Amniotic stem cell (primary cell): ENCODE results near the gene S100A2.
"Not testable (repeated sequence)": the region's sequence is repeated elsewhere in the genome, so short reads cannot be mapped to it uniquely, and the experiment has no call there.

ENCODE experiments used
- DNase-seq: peaks from one replicate; lab custom pipeline; 2025; lab: John Stamatoyannopoulos, UW

The S100A2 gene

DNA sequence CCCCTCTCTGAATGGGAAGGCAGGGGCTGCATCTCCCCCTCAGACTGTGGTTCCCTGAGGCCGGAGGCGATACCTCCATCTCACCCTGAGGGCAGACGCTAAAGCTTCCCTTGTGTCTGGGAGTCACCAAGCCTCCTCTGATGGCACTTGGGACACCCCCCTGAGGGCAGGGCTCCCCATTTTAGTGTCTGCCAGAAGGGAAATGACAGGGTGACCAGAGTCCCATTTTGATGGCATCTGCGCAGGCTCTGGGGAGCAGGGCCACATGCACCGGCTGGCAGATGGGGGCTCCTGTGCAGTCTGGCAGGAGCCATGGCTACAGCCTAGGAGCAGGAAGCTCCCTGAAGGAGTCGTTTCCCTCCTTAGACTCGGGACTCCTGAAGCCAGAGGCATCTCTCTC, 1.7 kb downstream of the S100A2 start:
- no peak for DNase-seq

DNA sequence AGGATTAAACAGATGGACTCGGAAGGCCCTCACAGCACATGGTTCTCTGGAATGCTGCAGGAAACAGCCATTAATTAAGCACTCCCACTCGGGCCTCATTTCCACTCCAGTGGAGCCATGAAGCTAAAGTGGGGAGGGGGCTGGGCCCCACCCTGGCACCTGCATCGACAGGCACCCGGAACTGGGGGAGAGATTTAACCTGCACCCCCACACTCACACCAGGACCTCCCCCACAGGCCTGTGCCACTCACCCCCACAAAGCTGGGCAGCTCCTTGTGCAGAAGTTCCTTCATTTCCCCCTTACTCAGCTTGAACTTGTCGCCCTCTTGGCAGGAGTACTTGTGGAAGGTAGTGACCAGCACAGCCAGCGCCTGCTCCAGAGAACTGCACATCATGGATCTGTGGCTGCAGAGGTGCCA, 2.2 kb downstream of the S100A2 start:
- DNase-seq: no peak

DNA sequence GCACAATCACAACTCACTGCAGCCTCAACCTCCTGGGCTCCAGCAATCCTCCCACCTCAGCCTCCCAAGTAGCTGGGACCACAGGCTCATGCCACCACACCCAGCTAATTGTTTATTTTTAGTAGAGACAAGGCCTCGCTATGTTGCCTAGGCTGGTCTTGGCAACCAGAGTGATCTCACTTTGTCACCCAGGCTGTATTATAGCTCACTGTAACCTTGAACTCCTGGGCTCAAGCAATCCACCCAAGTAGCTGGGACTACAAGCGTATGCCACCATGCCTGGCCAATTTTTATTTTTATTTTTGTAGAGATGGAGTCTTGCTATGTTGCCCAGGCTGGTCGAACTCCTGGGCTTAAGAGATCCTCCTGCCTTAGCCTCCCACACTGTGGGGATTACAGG, 3.6 kb downstream of the S100A2 start:
- not testable (repeated sequence) for DNase-seq

DNA sequence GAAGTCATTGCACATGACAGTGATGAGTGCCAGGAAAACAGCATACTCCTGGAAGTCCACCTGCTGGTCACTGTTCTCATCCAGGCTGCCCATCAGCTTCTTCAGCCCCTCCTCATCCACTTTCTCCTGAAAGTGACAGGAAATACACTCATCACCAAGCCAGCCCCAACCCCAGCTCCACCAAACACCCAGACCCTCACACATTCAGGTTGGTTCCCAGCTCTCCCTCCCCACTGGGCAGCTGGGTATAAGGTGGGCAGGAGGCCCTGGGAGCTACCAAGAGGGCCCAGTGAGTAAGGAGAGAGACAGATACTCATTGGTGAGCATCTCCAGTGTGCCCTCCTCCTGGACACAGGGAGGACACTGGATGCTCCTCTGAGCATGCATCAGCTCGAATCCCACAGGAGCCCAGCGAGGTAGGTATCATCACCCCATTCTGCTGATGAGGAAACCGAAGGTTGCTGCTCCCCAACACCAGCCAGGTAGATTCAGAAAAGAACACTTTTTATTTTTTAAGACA, 4.1 kb downstream of the S100A2 start:
- DNase-seq: no peak

DNA sequence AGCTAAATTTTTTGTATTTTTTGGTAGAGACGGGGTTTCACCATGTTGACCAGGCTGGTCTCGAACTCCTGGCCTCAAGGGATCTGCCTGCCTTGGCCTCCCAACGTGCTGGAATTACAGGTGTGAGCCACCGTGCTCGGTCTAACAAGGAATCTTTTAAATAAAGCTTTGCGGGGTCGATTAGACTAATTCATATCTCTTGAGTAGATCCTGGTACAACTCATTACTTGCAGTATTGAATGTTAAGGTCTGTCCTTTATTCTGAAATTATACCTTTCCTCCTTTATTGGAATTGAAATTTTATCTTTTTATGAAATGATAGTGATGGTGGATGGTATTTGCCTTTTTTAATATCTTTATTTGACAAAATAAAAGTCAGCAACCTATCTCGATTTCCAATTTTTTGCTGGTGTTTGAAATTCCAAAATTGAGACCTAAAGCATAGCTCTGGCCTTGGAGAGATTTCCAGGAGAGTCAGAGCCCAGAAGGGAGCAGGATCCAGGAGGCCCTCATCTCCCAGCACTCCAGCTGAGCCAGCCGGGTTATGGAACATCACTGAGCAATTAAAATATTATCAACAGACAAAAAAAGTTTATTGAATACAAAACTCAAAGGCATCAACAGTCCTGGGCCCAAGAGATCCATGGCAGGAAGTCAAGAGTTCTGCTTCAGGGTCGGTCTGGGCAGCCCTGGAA, 4.7 kb downstream of the S100A2 start:
- DNase-seq: no peak

DNA sequence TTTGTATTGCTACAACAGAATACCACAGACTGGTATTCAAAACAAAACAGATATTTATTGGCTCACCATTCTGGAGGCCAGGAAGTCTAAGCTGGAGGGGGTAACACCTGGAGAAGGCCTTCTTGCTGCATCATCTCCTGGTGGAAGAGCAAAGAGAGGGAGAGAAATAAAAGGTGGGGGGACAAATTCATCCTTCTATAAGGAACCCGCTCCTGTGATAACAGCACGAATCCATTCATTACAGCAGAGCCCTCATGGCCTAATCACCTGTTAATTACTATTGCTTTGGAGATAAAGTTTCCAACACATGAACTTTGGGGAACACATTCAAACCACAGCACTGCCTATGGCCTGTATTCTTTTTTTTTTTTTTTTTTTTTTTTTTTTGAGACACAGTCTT, 5.4 kb downstream of the S100A2 start:
- no peak for DNase-seq

DNA sequence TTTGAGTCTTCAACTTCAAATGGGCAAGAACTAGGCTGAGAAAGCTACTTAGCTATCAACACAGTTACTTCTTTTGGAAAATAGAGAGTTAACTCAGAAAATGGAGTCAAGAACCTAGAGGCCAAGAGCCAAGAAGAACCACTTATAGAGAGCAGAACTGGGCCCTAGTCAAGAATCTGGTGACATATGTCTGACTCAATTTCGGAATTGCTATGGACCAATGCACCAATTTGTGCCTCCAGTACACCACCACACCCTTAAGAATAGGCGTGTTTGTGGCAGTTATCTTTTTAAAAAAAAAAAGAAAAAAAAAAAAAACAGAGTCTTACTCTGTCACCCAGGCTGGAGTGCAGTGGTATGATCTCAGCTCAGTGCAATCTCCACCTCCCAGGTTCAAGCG, 7.8 kb downstream of the S100A2 start:
- DNase-seq: no peak

DNA sequence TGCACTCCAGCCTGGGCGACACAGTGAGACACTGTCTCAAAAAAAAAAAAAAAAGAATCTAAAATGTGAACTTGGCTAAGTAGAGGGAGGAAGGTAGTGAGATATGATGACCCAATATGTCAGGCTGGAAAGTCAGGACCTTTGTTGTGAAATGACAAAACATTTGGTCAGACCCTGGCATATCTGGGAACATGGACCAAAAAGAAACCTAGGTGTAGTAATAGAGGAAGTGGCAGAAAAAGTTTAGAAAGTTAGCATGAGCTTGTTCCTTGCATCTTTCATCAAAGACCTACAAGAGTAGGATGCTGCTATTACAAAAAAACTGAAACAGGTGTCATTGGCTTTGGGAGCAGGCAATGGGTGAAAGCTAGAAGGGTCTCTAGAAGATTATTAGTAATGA, 9.3 kb downstream of the S100A2 start:
- no peak for DNase-seq

DNA sequence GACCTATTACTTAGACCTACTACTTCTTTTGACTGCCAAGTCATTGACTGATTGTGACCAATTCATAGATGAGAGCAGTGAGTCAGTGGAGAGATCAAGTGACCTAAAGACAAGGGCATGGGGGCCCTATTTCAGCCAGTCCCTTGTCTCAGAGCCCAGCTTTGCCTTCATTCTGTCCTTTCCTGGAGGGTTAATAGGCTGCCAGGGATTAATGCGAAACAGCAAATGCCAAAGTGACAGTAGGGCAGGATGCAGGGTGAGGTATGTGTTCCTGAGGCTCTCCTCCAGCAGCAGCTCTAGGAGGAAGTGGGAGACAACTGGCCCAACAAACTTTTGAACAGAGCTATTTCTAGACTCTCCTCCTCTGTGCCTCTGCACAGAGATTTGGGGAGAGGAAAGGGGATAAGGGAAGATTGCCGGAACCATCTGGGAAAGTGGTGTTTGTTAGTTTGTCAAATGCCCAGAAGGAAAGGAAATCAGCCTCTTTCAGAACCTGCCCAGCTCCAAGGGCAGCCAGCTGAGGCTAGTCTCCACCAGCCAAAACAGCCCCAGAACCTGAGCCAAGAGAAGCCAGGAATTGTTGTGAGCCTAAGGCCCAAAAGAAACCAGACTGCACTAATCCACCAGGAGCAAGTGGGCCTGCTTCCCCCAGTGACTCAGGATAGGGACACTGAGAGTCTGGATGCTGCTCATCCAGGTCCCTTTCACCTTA, 11.7 kb downstream of the S100A2 start:
- DNase-seq: no peak

DNA sequence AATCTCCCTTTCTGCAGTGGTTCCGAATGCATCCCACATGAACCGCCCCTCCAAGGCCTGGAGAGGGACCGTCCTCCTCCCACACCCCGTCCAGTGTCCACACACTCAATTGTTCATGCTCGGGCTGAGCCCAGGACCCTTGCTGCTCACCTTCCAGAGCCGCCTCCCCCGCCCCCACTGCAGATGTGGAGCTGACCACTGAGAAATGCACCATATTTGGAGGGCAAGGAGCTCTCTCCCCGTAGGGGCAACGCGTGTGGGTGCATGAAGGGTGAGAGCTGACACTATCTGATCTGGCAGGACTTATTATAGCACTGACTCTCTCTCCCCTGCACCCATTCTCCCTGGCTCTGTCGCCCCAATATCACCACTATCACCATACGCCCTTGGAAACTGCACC, 12.5 kb downstream of the S100A2 start:
- DNase-seq: no peak

DNA sequence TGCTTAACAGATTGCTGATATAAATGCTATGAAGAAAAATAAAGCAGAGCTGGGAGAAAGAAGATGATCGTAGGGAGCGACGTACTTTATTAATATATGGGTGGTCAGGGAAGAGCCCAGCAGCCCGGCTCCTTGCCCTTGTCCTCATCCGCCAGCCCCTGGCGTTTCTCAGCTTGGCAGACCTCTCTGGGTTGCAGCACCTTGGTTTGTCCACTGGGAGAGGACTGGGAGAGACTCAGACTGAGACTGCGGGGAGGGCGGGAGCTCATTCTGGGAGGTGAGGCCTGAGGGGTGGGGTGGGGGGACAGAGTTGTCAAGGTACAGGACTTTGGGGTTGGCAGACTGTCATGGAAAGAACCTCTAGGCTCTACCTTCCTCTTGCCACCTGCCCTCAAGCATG, 13.3 kb downstream of the S100A2 start:
- no peak for DNase-seq

DNA sequence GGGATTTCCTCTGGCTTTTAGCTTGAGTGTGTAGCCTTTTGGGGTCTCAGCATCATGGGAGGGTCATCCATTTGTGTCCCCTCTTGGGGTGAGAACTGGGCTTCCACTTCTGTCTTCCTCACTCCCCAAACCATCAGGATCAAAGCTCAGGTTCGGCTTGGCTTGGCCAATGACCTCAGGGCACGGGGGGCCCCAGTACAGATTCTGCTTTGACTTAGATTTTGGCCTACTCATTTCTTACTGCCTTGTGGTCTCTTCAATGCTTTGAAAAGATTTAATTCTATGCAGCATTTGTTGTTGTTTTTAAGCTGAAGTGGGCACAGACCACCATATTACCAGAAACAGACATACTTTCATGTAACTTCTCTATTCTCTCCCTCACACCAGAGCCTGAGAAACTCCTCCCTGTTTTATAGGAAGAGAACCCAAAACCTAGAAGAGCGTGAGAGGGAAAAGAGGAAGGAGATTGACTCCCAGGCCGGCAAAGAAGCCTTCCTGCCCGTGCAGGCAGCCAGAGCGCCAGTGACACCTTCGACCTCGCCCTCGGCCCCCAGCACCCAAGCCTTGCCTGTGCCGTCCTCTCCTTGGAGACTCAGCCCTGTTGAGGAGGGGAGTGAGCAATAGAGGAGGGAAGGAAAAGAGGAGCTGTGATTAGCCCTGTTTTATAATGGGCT, 14.7 kb downstream of the S100A2 start:
- no peak for DNase-seq

DNA sequence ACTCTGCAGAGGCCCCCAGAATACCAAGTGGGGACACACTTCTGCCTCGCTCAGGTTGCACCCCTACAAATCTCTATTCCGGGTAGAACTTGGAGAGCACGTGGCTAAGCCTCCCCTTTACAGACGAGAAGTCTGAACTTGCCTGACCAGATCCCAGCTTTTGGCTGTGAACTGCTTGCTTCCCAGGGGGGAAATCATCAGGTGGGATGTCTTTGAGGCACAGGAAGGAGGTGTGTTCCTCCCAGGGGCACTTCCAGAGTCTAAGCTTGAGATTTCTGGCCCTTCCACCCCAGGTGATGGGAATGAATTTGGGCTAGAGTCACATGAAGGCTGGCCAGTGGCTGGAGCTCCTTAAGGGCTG, 15.3 kb downstream of the S100A2 start:
- DNase-seq: no peak

DNA sequence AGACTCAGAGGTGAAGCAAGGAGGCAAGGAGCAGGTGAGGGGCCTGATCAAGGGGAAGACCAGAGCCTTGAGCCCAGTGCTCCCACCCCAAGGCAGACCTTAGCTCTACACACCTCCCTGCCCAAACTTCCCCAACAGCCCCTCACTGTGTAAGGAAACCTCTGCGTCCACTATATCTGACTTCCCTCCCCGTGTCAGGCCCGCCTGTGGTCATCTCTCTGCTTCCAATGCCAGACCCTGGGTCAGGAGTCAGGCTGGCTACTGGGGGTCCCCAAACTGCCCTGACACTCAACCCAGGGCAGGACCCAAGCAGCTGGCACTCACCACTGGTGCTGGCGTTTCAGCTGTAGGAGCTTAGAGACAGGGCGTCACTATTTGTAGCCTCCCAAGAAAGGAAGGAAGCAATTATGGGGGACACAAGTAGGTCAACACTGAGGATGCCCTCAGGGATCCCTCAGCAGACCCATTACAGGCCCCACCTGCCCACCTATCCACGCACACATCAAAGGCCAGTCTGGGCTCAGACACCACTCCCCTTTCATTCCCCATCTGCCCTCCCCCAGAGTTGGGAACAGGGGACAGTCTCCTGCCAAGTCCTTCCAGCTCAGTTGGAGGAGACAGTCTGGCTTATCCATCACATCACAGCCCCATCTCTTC, 15.8 kb downstream of the S100A2 start:
- no peak for DNase-seq

DNA sequence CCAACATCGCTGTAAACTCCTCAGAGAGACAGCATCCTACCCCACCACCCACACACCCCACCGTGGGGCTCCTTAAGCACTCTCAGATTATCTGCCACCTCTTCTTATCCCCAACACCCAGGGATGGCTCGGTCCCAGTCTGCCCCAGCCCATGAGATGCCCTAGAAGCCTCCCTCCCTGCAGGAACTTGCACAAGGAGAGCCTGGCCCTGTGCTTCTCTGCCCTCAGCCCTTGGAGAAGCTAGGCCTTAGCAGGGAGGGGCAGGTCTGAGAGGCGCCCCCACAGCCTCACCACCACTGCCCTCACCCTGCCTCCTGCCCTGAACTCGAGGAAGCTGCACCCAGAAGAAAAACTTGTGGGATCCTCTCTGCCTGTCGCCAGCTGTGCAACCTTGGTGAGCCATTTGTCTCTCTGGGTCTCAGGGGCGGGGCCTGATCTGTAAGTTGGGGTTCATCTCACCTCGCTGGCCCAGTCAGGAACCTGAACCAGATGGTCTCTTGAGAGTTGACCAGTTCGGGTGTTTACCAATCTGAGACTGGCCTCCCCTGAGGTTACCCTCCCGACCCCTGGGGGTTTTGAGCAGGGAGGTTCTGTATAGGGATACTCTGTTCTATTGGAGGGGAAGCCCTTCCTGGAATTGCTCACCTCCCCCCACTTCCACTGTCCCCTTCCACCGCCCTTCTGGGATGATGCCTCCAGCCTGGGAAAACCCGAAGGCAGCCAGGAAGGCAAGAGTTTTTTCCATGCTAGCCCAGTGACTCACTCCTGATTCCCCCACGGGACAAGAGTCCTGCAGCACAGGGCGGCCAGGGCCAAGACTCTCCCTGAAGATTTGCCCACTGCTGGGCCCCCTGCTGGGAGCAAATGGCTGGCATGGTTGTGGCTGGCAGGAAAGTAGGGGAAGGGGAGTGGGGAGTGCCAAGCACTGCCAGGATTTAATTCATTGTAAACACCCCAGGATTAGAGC, 16.6 kb downstream of the S100A2 start, which contains the start of gene S100A3:
Gene S100A3, minus strand, starts transcription at position 537 of the 967 bp plus-strand sequence. CDS start 773 bp downstream, outside the sequence.
- DNase-seq: peak; percentile 73

DNA sequence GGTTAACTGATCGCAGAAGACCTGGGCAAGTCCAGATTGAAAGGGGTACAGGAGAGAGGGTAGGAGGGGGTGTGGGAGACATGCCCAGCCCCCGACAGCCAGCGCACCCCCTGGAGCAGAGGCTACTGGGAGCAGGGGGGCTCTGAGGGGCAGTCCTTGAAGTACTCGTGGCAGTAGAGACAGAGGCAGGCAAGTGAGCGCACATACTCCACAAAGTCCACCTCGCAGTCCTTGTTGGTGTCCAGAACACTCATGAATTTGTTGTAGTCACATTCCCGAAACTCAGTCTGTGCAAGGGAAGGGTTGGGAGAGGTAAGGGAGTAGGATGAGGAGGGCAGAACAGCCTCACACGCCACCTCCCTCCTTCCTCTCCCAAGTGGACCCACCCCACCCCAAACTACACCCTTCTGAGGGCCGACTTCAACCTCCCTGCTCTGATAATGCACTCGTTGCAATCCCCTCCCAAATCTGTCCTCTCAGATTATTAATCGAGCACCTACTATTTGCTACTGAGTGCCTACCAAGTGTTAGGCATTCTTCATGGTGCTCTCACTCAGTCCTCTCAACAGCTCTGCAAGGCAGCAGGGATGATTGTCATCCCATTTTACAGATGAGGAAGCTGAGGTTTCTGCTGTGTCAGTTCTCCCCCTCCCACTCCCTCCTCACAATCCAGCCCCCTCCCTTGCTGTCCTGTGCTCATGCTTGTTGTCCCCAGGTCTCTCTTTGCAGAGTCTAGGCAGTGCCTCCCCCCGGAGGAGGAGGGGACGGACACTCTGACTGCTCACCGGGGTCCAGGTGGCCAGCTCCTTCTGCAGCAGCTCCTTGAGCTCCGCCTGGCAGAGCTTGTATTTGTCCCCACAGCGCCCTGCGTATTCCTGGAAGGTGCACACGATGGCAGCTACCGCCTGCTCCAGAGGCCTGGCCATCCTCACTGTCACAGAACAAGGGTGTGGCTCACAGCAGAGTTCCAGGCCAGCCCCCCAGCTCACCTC, 17.8 kb downstream of the S100A2 start:
- no peak for DNase-seq

DNA sequence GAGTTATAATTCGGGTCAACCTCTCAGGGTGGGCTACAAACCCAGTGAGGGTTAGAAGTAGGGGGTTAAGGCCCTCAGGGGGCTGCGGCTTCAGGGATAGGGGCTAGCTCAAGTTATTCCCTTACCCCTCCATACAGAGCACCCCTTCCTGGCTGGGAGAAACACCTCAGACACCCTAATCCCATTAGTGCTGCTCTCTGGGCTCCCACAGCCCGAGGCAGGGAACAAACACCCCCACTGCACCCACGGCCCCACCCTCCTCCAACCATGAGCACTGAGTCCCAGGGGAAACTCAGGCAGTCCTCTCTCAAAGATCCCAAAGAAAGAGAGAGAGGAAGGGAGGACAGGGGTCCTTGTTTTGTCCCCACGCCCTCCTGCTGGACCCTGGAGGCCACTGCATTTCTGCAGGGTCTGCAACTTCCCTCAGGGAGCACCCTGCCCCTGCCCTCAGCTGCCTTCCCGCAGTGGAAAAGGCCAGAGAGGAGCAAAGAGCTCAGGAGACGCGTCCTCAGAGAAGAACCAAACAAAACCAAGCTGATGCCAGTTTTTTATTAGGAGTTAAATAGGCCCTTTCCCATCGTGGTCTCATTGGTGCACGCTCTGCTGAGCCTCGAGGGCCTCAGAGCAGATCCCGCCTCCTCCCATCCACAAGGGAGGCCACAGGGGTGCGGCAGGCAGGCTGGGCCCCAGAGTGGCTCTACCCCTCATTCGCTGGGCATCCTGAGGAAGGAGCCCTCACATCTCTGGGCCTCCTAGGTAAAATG, 18.7 kb downstream of the S100A2 start:
- no peak for DNase-seq

DNA sequence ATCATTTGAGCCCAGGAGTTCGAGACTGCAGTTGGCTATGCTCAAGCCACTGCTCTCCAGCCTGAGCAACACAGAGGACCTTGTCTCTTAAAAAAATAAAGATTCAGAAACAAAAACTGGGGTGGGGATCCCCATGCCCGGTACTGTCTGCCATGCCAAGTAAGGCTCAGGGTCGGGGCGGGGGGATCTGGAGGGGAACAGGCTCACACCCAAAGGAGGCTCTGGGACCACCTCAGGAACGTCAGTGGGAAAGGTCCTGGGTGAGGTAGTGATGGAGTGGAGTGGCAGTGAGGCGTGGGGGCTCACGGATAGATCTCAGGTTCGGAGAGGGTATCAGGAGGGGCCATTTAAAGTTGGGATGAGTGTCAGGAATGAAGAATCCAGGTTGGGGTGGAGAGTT, 19.3 kb downstream of the S100A2 start:
- DNase-seq: no peak
